Upper lobe of right lung (tissue), 1 donor: ENCODE measurements around the gene CXCL16. TPM values are rescaled to one million over a fixed set of nuclear protein-coding genes. Genes with fewer than 3 reads are reported as not detected.

ENCODE experiments used
- ATAC-seq: fragments of 200-7000 bp; cut with Tn5 transposase; one replicate; pipeline ENCODE4 v1.9.1; 2020; ENCODE audit warnings: mild to moderate bottlenecking, moderate library complexity
- DNase-seq: peaks from one replicate; pipeline ENCODE4 v3.0.0-alpha.2; 2020
- H3K27ac ChIP-seq: fragments of 200-600 bp; one replicate; pipeline ENCODE4 v1.8.0; 2022
- H3K27me3 ChIP-seq: fragments of 200-600 bp; one replicate; pipeline ENCODE4 v1.8.0; 2022; ENCODE audit warnings: mild to moderate bottlenecking
- H3K36me3 ChIP-seq: fragments of 200-600 bp; one replicate; pipeline ENCODE4 v1.8.0; 2022
- H3K4me1 ChIP-seq: fragments of 200-600 bp; one replicate; pipeline ENCODE4 v1.8.0; 2022
- H3K4me3 ChIP-seq: fragments of 200-600 bp; one replicate; pipeline ENCODE4 v1.8.0; 2022; ENCODE audit warnings: mild to moderate bottlenecking
- H3K9me3 ChIP-seq: fragments of 200-600 bp; one replicate; pipeline ENCODE4 v1.8.0; 2022
- CTCF ChIP-seq: fragments of 200-600 bp; IDR thresholded peaks from one replicate; pipeline ENCODE4 v1.8.0; 2022; ENCODE audit warnings: antibody characterized with exemption
- intact Hi-C: fragments of 100-400 bp; cut with DNase I; formaldehyde crosslinking; loops from one replicate; pipeline ENCODE4 v1.11.0; 2022
- total RNA-seq: library from RNA; stranded (reverse); fragmentation: NEBNext Ultra II Directional; extraction: Animal tissue kit (Norgen Biotek cat#: 25700); gene quantifications from one replicate; pipeline ENCODE4 v1.2.1, GENCODE V29; 2021
- donor health status: DM: no; HTN: yes; CAD: no; lungs with severe emphysema.

CXCL16 gene
- total RNA-seq, 1 donor from 2014 or later: 169 TPM

- intact Hi-C loops: loop anchor here (10.0 kb wide), 1 partner anchor 51 kb away; the partner anchor contains the start of genes CXCL16, MED11 and ZMYND15
- no peak for TF ChIP-seq CTCF
- Histone ChIP-seq H3K4me1 (peaks cover 44% of the 10 kb centered on the region), H3K27ac (no peak within 1 kb of the TSS), H3K27me3 (peaks cover 35% of the 10 kb centered on the region), H3K9me3 (no peaks in the 10 kb centered on the region), H3K4me3 (peak within 1 kb of the TSS; percentile 25), H3K36me3 (no peaks in the 10 kb centered on the region)
- DNase-seq (no peak), ATAC-seq (no peak)
Measured at GRCh38 chr17:4786106-4786511, 46.4 kb upstream of the CXCL16 start, which contains the start of gene VMO1. Gene VMO1, minus strand, starts transcription at chr17:4786364. Its CDS starts 12 bp downstream, at chr17:4786352.

GRCh38 chr17:4785311-4786105 lies 45.8 kb upstream of the CXCL16 start:
- no peak for ATAC-seq
- Histone ChIP-seq H3K4me3 (peak overlapping the region; percentile 19), H3K9me3 (no peaks in the 10 kb centered on the region), H3K36me3 (no peaks in the 10 kb centered on the region), H3K4me1 (peaks cover 40% of the 10 kb centered on the region), H3K27me3 (peaks cover 35% of the 10 kb centered on the region), H3K27ac (no peak overlapping the region)
- intact Hi-C loops: loop anchor here (10.0 kb wide), 1 partner anchor 51 kb away; the partner anchor contains the start of genes CXCL16, MED11 and ZMYND15
- no peak for DNase-seq
- no peak for TF ChIP-seq CTCF

GRCh38 chr17:4782652-4783051 lies 42.9 kb upstream of the CXCL16 start:
- no peaks in the 10 kb centered on the region for H3K36me3 ChIP-seq
- intact Hi-C loops: loop anchor here (10.0 kb wide), 1 partner anchor 48 kb away; the partner anchor contains the start of genes CXCL16, MED11 and ZMYND15
- no peaks in the 10 kb centered on the region for H3K9me3 ChIP-seq
- TF ChIP-seq CTCF: peak; percentile 14
- H3K27me3 ChIP-seq: peaks cover 35% of the 10 kb centered on the region
- H3K27ac ChIP-seq: no peak overlapping the region
- peaks cover 26% of the 10 kb centered on the region for H3K4me1 ChIP-seq
- DNase-seq (peak; percentile 82), ATAC-seq (peak; percentile 84)
- no peak overlapping the region for H3K4me3 ChIP-seq

GRCh38 chr17:4780325-4780955 lies 40.7 kb upstream of the CXCL16 start:
- ATAC-seq: no peak
- H3K4me3 ChIP-seq: no peak overlapping the region
- no peak for TF ChIP-seq CTCF
- H3K27me3 ChIP-seq: peaks cover 31% of the 10 kb centered on the region
- intact Hi-C loops: loop anchor here (10.0 kb wide), 1 partner anchor 46 kb away; the partner anchor contains the start of genes CXCL16, MED11 and ZMYND15
- H3K9me3 ChIP-seq: no peaks in the 10 kb centered on the region
- no peak for DNase-seq
- peaks cover 4% of the 10 kb centered on the region for H3K4me1 ChIP-seq
- H3K36me3 ChIP-seq: no peaks in the 10 kb centered on the region
- H3K27ac ChIP-seq: no peak overlapping the region

GRCh38 chr17:4777969-4778760 lies 38.4 kb upstream of the CXCL16 start:
- no peaks in the 10 kb centered on the region for H3K36me3 ChIP-seq
- no peak for ATAC-seq
- H3K4me3 ChIP-seq: no peak overlapping the region
- H3K9me3 ChIP-seq: no peaks in the 10 kb centered on the region
- intact Hi-C loops: no loop called here
- no peak overlapping the region for H3K27ac ChIP-seq
- TF ChIP-seq CTCF: no peak
- no peak for DNase-seq
- no peaks in the 10 kb centered on the region for H3K4me1 ChIP-seq
- H3K27me3 ChIP-seq: peaks cover 8% of the 10 kb centered on the region
